GM21423 (cell line): ENCODE measurements around the gene ANKFN1.

Experiments
- ATAC-seq: cut with Tn5 transposase; IDR thresholded peaks from one replicate; pipeline ENCODE4 v1.9.1; 2021; ENCODE audit warnings: mild to moderate bottlenecking, moderate library complexity; ENCODE audit not compliant: unreplicated experiment

The ANKFN1 gene

DNA sequence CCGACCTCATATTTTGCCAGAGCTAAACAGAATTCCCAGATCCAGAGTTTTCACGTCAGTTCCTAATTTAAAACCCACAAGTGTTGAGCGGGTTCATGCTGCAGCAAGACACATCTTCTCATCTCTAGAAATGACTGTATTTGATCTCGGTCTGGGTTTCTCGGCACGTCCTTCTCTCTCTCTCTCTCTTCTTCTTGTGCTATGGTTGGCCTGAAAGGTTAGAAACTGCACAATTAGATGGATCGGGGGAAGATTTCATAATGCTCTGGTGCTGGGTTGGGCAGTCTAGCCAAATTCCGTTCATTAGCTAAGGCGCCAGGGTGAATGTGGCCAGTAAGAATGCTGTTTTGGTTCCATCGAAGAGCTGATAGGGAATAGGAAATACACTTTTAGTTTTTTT is 281.3 kb downstream of the ANKFN1 start:
- ATAC-seq = no peak

DNA sequence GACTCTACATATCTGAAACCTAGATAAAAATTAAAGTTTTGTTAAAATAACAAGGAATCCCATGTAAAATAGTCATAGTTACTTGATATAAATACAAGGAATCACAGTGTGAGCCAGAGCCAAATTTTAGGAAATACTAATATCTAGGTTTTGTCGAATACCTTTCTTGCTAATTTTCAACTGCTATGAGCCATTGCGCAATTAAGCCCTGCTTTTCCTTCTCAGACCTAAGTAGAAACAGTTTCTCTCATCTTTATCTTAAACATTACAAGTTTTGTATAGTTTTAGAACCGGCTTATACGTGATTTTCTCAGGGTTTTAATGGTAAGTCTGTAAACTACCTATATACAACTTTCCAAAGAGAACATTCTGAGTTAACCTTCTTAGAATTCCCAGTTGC is 282.9 kb downstream of the ANKFN1 start:
- no peak for ATAC-seq

DNA sequence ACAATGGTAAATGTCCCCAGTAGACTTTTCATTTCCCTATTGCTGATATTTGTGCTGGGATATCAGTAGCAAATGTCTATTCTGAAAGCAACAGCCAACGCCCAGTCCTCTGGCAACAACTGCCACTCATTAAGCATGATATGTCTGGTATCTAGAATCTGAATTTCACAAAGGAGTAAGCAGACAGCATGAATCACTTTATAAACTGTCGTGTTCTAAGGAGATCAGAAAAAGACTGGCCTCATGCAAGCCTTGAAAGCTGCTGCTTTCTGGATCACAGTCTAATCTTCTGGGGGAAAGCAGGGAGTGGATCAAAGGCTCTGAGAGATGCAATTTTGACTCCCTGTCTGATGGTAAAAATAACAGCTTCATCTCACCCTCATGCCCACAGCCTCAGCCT is 287.1 kb downstream of the ANKFN1 start:
- no peak for ATAC-seq

DNA sequence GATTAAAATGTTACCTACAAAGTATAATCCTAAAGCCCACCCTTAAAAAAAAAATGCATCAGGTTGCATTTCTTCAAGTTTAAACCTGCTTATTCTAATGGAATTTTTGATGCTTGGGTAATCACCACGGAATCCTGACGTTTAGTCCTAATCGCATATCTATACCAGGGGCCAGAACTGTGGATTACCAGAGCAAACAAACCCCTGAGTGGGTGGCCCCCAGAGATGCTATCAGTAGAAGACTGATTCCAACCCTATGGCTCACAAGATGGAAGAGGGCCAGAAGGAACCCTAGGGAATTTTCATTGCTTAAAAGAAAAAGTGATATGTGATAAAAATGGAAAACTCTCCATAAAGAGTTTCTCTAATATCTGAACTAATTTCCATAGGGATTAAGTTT is 288.0 kb downstream of the ANKFN1 start:
- ATAC-seq = no peak

DNA sequence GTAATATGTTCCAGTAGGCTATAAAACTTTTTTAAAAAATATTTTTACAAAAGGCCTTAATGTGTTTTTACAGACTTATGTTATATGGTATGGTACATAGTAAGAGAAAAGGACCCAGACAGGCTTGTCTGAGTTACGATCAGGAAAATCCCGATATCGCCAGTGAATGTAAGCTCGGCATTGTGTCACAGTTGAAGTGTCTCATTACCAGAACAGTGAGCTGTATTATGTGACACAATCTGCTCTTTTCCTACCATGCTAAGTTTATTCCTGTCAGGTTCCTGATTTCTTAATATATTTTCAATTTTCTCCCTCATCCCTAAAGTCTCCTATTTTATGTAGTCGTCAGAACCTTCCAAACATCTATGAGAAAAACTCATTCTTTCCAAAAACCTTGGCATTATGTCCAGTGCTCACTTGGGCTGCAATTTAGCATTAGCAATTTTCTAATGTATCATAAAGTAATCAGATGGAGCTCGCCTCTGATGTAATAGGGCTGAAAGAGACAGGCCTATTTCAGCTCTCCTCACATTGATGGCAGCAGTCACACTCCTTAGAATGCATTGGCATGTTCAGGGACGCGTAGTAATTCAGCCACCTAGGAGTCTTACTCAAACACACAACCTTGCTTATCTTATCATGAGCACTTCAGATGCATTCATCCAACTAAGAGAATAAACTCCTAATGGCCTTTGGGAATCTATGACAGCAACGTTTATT is 292.6 kb downstream of the ANKFN1 start:
- ATAC-seq = no peak

DNA sequence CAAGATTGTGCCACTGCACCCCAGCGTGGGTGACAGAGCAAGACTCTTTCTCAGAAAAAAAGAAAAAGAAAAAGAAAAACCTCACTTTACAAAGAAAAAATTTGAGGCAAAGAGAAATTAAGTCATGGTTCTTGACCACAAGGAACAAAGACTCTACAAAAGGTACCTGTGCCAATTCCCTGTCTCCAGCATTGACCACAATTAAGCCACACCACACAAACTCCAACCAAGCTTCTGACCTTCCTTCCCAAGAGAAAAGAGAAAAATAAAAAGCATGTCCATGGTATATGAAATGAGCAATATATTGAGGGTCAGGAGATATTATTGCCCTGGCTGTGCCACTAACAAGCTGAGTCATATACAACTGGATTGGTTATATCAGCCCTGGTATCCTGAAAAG is 293.9 kb downstream of the ANKFN1 start:
- no peak for ATAC-seq

DNA sequence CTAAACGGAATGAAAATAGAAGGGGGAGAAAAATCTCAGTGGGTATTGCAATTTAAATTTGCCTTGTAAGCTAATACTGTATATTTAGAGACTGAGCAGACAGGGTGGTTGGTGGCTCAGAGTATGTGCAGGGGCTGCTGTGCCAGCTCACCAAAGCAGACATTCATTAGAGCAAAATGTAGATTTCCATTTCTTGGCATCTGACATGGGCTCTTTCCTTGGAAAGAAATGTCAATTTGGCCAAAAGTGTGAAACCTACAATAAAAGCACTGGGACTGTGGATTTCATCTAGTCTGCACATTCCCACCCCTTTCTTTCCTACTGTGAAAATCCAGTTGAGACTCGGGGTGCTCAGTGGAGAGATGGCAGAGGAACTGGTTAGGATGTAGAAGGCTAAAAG is 295.1 kb downstream of the ANKFN1 start:
- no peak for ATAC-seq

DNA sequence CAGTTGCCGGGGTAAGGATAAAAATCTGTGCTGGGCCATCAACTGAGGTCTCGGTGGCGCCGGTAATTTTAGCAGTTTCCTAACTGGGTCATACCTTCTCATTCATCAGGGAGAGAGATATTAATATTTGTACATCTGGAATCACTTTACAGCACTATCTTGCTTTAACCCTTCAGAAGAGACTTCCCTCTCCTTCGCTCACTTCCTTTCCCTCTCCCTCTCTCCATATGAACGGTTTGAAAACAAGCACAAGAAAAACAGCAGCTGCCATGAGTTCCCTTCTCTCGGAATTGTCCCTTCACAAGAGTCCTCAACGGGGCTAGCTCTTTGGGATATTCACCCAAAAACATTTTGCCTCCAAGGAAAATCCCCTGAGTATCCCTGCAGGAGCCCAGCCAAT is 295.9 kb downstream of the ANKFN1 start:
- ATAC-seq = no peak

DNA sequence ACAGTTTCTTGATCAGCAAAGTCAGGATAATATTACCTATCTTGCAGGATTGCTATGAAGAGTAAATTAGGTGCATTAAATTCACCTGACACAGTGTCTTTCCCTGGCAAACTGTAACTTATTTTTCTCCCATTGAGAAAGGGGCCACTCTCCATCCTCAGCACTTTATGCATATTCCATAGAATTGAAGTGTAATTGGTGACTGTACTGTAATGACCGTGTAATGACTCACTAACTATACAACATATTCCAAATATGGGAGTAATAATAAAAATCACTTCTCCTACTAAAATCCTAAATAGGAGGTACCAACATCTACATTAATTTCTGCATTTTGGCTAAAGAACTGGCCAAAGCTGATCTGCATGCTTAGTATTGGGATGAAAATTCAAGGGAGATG is 298.4 kb downstream of the ANKFN1 start:
- no peak for ATAC-seq

DNA sequence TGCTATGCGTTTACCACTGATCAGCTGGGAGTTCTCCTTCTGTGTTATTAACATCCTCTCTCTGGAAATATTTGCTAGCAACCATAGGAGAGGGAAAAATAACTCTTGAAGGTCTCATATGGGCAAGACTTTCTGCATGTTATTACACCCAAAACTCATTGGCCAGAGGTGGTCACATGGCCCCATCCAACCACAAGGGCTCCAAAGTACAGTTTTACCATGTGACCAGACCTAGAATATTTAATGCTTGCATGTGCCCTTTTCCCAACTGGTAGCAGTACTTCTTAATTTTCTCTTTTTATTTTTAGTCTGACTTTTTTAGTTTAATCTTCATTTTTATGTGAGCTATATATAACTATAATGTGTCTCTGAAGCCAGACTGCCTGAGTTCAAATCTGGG is 299.2 kb downstream of the ANKFN1 start:
- no peak for ATAC-seq

DNA sequence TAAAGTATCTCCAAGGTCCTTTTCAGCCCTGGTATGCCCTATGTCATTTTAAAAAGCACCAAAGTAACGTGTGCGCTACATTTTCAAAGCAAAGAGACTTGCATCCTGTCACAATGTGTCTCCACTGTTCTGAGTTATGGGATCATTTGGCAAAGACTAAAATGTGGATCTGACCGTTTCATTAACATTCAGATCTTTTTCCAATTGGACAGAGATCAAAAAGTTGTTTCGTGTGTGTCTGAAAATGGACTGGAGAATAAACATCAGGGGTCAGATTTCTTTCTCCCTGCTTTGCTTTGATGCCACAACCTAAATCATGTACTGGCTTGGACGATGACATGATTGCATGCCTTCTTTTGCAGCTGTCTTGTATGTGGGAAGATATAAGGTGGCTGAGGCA is 304.2 kb downstream of the ANKFN1 start:
- no peak for ATAC-seq

DNA sequence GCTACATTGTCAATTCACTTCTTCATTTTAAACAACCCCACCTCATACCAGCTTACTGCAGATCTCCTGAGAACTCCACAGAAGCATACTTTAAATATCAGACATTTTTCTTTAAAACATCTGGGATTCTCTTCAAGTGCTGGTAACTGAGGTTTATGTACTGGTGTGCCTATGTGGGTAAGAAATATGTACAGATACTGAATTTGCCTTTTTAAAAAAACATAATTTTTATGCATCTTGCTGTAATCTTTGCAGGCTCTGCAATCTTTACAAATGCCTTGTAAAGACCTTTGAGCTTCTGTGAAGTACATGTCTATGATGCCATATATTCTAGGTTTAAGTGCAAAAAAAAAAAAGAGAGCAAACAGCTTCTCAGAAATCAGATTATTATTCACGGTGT is 312.6 kb downstream of the ANKFN1 start:
- ATAC-seq = no peak

DNA sequence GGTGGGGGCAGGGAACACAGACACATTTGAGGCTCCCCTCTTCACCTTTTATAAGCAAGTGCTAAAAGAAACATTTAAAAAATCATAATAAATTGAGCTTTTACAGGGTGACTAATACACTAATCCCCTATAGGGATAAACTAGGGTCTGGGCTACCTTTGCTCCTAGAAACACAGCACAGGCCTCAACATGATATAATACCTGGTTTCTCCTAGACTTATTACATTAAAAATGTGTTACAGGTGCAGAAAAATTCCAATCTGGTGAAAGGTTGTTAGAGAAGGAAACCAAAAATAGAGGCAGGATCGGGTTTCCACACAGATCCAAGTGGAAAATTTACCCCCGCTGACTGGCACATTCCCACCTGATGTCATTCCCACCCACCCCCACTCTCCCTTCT is 315.6 kb downstream of the ANKFN1 start:
- ATAC-seq = no peak

DNA sequence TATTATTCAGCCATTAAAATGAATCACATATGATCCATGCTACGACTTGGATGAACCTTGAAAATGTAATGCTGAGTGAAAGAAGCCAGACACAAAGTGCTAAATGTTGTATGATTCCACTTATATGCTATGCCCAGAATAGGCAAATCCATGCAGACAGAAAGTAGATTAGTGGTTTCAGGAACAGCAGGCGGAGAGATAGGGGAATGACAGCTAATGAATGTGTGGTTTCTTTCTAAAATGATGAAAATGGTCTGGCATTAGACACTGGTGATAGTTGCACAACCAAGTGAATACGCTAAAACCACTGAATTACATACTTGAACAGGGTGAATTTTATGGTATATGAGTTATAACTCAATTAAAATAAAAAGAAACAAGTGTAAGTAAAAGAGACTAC is 318.4 kb downstream of the ANKFN1 start:
- ATAC-seq = no peak

DNA sequence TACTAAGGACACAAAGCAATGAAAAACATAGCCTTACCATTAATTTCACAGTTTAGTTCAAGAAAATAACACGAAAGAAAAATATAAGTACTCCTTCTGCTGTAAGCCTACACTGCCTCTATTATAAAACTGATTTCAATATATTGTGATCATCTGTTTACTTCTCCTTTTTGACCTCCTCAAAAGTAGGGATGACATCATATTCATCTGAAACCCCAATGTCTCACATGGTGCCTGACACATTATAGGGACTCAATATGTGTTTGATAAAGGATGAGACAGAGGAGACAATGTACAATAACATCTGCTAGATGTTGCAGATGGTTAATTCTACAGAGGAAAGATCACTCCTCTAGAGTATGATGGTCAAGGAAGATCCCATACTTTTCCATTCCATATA is 321.8 kb downstream of the ANKFN1 start:
- ATAC-seq = no peak

DNA sequence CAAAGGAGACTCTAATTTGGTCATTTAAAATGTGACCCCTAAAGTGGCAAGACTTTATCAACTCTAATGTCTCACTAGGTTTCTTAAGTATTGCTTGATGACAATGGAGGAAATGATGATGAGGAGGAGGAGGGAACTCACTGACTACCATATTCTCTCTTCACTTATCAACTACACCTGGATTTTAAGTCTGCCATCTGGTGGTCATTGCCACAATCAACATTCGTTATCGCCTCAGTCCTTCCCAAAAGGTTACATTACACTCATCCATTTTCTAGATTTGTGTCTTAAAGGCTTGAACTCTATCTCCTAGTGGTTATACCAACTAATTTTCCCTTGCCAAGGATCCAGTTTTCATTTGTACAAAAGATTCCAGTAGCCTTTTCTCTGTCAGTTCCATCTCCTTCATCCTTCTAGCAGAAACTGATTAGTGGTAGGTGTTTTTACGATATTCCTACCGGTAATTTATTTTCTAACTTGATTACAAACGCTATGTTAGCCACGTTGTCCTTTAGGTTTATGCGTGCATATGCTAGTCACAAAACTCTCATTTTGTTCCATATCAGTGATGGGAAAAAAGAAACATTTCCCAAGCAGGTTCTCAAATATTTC is 325.7 kb downstream of the ANKFN1 start:
- no peak for ATAC-seq

DNA sequence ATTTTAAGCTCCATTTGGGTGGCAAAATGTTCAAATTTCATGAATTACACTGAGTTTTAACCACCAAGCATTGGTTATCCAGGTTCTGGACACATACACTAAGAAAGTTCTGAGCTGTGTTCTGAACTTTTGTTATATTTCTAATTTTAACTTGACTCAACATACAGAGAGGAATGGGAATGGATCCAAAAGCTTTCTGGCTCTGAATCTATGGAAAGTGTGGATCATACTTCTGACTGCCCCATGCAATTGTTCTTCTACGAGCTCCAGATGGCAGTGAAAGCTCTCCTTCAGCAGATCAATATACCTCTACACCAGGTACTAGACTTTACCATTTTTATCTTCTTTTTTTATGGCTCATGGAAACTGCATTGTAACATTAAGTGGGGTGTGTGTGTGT is 327.2 kb downstream of the ANKFN1 start:
- ATAC-seq = no peak

DNA sequence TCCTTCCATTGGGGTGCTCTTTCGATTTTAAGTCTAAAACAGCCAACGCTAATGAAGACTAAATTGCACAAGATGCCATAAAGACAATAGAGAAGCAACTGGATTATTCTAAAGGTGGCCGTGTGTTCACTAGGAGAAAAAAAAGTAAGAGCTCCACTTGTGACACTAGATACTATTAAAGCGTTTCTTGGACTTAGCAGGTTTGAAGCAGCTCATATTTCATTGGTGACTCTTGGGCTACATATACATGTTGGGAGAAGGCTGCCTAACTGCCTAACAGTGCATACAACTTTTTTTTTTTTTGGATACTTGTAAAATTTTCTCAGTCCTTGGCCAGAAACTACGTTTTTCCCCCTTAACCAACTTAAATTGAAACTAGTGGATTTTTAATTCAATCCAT is 328.4 kb downstream of the ANKFN1 start:
- no peak for ATAC-seq

DNA sequence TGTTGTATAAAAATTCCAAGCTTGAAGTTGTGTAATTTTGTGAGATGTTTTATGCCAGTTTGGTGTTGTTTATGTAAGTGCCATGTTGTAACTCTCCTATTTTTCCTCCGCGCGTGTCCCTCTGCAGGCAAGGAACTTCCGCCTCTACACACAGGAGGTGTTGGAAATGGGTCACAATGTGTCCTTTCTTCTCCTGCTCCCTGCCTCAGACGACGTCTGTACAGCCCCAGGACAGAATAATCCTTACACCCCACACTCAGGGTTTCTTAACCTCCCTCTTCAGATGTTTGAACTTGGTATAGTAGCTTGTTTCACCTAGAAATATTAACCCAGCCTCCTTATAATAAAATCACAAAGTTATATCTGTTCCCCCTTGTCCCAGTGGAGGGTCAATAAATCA is 329.0 kb downstream of the ANKFN1 start:
- ATAC-seq = no peak

DNA sequence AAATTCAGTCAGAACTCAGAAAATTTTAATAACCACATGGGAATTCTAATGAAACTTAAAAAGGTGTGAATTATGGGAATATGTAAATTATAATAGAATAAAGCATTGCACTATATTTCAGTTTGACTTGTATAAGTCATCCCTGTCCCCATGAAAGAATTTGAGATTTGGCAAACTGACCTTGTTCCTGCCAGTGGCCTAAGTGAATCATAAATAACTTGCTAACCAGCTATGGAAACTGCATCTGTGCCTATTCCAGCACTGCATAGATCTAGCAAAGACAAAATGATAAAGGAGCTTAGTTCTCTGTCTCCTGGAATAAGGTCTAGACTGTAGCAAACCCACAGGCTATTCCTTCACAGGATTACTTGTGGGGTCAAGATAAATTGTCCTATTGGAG is 333.5 kb downstream of the ANKFN1 start:
- ATAC-seq = no peak

DNA sequence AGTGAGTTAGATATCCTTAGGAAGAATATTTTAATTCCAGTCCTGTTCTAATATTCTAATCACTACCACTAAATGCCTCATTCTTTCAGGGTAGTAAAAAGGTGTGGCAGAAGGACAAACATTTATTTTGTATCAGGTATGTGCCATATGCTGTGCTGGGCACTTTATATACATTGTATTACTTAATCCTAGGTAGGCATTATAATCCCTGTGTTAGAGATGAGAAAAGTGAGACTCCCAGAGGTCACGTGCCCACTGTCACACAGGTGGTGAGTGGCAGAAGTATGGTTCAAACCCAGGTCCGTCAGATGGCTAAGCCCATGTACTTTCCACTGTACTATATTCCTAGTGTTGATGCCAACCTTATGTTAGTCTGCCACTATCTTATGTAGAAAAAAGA is 335.5 kb downstream of the ANKFN1 start:
- no peak for ATAC-seq

DNA sequence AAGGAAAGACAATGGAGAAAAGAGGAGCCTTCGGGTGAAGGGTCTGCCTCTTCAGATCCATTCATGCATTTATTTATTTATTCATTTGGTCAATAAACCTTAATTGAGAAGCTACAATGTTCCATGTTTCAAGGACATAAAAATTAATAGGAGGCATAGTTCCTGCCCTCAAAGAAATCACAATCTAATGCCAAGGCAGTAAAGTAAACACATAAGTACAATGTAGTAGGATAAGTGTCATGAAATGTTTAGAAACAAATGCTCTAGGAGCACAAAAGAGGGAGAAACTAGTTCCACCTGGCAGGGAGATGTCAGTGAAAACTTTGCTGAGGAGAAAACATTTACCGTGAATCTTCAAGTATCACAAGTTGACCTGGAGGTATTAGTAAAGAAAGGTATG is 336.7 kb downstream of the ANKFN1 start:
- ATAC-seq = no peak

DNA sequence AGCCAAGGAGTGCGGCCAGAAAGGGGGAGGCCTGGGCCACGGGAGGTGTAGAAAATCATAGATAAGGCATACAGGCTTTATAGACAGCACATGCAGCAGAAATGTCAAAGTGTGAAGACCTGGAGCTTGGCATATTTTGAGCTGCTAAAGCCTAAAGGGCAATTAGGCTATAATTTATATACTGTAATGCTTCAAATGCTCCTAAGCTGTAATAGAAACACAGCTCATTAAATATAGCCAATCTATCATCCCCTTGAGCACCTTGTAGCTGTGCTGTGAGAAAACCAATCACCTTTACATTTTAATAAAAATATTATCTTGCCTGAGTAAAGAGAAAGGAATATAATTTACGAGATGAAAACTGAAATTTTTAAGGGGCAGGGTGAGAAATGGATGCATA is 342.3 kb downstream of the ANKFN1 start:
- ATAC-seq = no peak
